Fibroblast of lung (primary cell): ENCODE data around the gene LINGO3. TPM values are rescaled to one million over a fixed set of nuclear protein-coding genes. Genes with fewer than 3 reads are reported as not detected.

Experiments
- DNase-seq, 2 donors: peaks; one replicate each; pipeline versions ENCODE4 v3.0.0 to v3.0.0-alpha.2; 2010; ENCODE audit warnings: low read depth in 2 of 2
- H2AFZ ChIP-seq: 2 replicates; pipeline ENCODE4 v1.5.1; 2012; ENCODE audit warnings: low read length, control low read depth, inconsistent platforms
- H3K27ac ChIP-seq: 2 replicates; pipeline ENCODE4 v1.5.1; 2011; ENCODE audit warnings: low read length, control low read depth; ENCODE audit not compliant: insufficient read depth
- H3K27me3 ChIP-seq: 2 replicates; pipeline ENCODE4 v1.5.1; 2011; ENCODE audit warnings: mild to moderate bottlenecking, low read length; ENCODE audit not compliant: control insufficient read depth, insufficient read depth
- H3K36me3 ChIP-seq: 2 replicates; pipeline ENCODE4 v1.5.1; 2011; ENCODE audit warnings: low read length; ENCODE audit not compliant: control insufficient read depth, insufficient read depth
- H3K4me1 ChIP-seq: 2 replicates; pipeline ENCODE4 v1.5.1; 2011; ENCODE audit warnings: low read length; ENCODE audit not compliant: control insufficient read depth, insufficient read depth; ENCODE audit errors: extremely low read depth
- H3K4me2 ChIP-seq: 2 replicates; pipeline ENCODE4 v1.5.1; 2011; ENCODE audit warnings: low read length, control low read depth; ENCODE audit not compliant: insufficient read depth; ENCODE audit errors: extremely low read depth
- H3K4me3 ChIP-seq, 4 experiments: fragments of 200-600 bp in 1 of 4; sonication (generic) in 1 of 4; replicated peaks in 1 of 4; 2 replicates each; pipeline ENCODE4 v1.5.1; 2011 to 2016; ENCODE audit warnings: low read length in 4 of 4, low read depth in 3 of 4, mild to moderate bottlenecking in 3 of 4, control low read depth in 2 of 4, inconsistent platforms in 1 of 4, mixed read lengths in 1 of 4; ENCODE audit not compliant: insufficient read depth in 1 of 4; ENCODE audit errors: control extremely low read depth in 1 of 4
- H3K79me2 ChIP-seq: 2 replicates; pipeline ENCODE4 v1.5.1; 2012; ENCODE audit warnings: mild to moderate bottlenecking, low read length, inconsistent platforms; ENCODE audit not compliant: control insufficient read depth, insufficient read depth
- H3K9ac ChIP-seq: 2 replicates; pipeline ENCODE4 v1.5.1; 2011; ENCODE audit warnings: mild to moderate bottlenecking, low read length, control low read depth; ENCODE audit not compliant: insufficient read depth
- H3K9me3 ChIP-seq: 2 replicates; pipeline ENCODE4 v1.5.1; 2012; ENCODE audit warnings: low read depth, low read length; ENCODE audit not compliant: control insufficient read depth, insufficient read depth
- H4K20me1 ChIP-seq: 2 replicates; pipeline ENCODE4 v1.5.1; 2011; ENCODE audit warnings: low read length; ENCODE audit not compliant: control insufficient read depth, insufficient read depth; ENCODE audit errors: extremely low read depth
- CTCF ChIP-seq, 2 donors: IDR thresholded peaks in 1 of 2; conservative IDR thresholded peaks in 1 of 2; 1 replicate in 1 of 2; 2 replicates in 1 of 2; pipeline ENCODE4 v1.5.1; 2011 to 2012; ENCODE audit warnings: low read length in 2 of 2, control low read depth in 1 of 2, inconsistent platforms in 1 of 2, low read depth in 1 of 2, mild to moderate bottlenecking in 1 of 2
- EZH2 ChIP-seq: IDR thresholded peaks from 2 replicates; pipeline ENCODE4 v1.5.1; 2012; ENCODE audit warnings: low read length, control low read depth, mild to moderate bottlenecking; ENCODE audit errors: missing control alignments
- polyA plus RNA-seq, 2 donors: library from polyadenylated mRNA; depleted of rRNA in 1 of 2; stranded (reverse) in 1 of 2; unstranded in 1 of 2; fragments of >200 nt; gene quantifications; 2 replicates each; pipeline ENCODE4 v1.2.1, GENCODE V29; 2011 to 2012; ENCODE audit warnings: missing spikeins in 1 of 2
- total RNA-seq: library from RNA; depleted of rRNA; stranded (reverse); fragments of >200 nt; gene quantifications from 2 replicates; pipeline ENCODE4 v1.2.1, GENCODE V29; 2014

LINGO3 gene
- total and polyA plus RNA-seq, 2 donors (not counting 1 experiment from before 2014, with no cell fraction given) = not detected

DNA sequence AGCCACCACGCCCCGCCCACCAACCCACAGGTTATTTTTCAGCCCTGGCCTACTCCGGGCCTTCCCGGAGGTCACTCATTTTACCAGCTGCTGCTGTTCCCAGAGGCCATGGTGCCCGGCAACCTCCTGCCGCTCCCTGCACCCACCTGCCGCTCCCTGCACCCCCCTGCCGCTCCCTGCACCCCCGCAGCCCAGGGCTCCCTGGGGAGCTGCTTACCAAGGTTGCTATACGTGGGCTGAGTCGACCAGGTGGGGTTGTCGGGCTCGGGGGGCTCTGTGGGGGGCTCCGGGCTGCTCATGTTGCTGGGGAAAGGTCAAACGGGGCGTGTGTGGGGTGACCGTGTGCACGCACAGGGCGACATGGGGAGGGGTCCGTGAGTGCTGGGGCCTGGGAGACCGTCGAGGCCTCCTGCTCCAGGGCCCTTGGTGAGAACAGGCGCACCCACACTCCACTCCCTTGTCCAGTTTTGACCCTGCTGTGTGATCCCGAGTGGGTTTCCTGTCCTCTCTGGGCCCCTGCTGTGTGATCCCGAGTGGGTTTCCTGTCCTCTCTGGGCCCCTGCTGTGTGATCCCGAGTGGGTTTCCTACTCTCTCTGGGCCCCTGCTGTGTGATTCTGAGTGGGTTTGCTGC is 27.2 kb downstream of the LINGO3 start:
- Histone ChIP-seq H3K27ac (no peak overlapping the region), H3K4me1 (no peaks in the 10 kb centered on the region)
- no peak for TF ChIP-seq CTCF (conservative IDR thresholded peaks at IDR 0.05 in 1 of 2, IDR thresholded peaks at IDR 0.05 in 1 of 2; ENCODE audit: low read depth in 1 of 2, low read length in 2 of 2)
- TF ChIP-seq EZH2 = no peak

DNA sequence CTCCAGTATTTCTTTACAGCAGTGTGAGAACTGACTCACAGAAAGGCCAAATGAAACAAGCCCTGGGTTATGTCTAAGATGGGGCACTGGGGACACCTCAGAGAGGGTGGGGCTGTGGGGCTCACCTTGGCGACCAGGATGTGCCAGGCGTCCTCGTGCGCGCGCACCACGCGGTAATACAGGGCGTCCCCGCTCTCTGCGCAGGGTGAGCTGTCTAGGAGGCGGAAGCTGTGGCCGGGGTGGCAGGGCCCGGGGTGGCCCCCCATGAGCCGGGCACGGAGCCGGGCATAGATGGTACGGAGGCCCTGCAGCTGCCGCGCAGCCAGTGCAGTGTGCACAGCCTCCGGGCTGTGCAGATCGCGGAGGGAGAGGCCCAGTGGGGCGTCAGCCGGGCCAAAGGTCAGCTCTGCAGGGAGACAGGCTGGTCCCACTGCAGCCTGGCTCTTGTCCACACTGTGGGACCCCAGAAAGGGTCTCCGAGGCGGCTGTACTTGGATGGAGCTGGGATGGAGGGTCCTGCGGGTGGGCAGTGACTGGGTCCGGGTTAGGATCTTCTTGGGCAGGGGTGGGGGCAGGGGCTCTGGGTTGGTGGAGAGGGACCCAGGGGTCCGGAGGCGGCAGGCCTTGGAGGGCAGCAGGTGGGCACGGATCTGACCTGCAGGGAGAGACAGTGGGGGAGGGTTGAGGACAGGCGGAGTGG is 29.3 kb downstream of the LINGO3 start:
- Histone ChIP-seq H3K27me3 (no peaks in the 10 kb centered on the region), H3K4me3 (no peak overlapping the region), H3K9ac (no peak overlapping the region), H3K27ac (no peak overlapping the region), H3K9me3 (no peaks in the 10 kb centered on the region), H3K4me2 (no peak overlapping the region), H4K20me1 (no peaks in the 10 kb centered on the region), H2AFZ (no peak overlapping the region), H3K4me1 (peaks cover 2% of the 10 kb centered on the region), H3K79me2 (peaks cover 16% of the 10 kb centered on the region), H3K36me3 (peaks cover 10% of the 10 kb centered on the region)
- TF ChIP-seq EZH2 = no peak
- no peak for TF ChIP-seq CTCF (conservative IDR thresholded peaks at IDR 0.05 in 1 of 2, IDR thresholded peaks at IDR 0.05 in 1 of 2; ENCODE audit: low read depth in 1 of 2, low read length in 2 of 2)
- no peak for DNase-seq

More for the DNA sequence above, 27.2 kb downstream of the LINGO3 start:
- Histone ChIP-seq H3K4me3 (no peak overlapping the region), H3K9ac (no peak overlapping the region), H3K27me3 (no peaks in the 10 kb centered on the region), H3K4me2 (no peak overlapping the region), H2AFZ (no peak overlapping the region), H4K20me1 (no peaks in the 10 kb centered on the region), H3K79me2 (no peaks in the 10 kb centered on the region), H3K36me3 (no peaks in the 10 kb centered on the region), H3K9me3 (no peaks in the 10 kb centered on the region)
- DNase-seq = no peak

DNA sequence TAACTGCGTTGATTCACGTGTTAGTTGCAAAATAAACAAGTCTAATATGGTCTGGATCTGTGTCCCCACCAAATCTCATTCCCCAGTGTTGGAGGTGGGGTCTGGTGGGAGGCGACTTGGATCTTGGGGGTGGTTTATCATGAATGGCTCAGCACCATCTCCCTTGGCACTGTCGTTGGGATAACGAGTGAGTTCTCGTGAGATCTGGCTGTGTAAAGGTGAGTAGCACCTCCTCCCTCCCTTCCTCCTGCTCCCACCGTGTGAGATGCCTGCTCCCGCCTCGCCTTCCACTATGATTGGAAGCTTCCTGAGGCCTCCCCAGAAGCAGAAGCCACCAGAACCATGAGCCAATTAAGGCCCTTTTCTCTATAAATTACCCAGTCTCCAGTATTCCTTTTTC is 30.8 kb downstream of the LINGO3 start:
- Histone ChIP-seq H3K4me3 (no peak overlapping the region), H3K79me2 (peaks cover 30% of the 10 kb centered on the region), H3K4me2 (no peak overlapping the region), H2AFZ (no peak overlapping the region), H4K20me1 (peaks cover 2% of the 10 kb centered on the region), H3K4me1 (peaks cover 9% of the 10 kb centered on the region), H3K27ac (no peak overlapping the region), H3K27me3 (no peaks in the 10 kb centered on the region), H3K9me3 (no peaks in the 10 kb centered on the region), H3K36me3 (peaks cover 16% of the 10 kb centered on the region), H3K9ac (no peak overlapping the region)
- DNase-seq = no peak
- no peak for TF ChIP-seq CTCF (conservative IDR thresholded peaks at IDR 0.05 in 1 of 2, IDR thresholded peaks at IDR 0.05 in 1 of 2; ENCODE audit: low read depth in 1 of 2, low read length in 2 of 2)
- no peak for TF ChIP-seq EZH2
